ENCODE data around the gene UPB1. TPM values are rescaled to one million over a fixed set of nuclear protein-coding genes. Genes with fewer than 3 reads are reported as not detected.
A peak's percentile ranks its signal among the peaks of the same experiment; 100 is the strongest.
"Not testable (repeated sequence)": the region's sequence is repeated elsewhere in the genome, so short reads cannot be mapped to it uniquely, and the experiment has no call there.

The UPB1 gene
- total and polyA plus RNA-seq, 4 donors: 7.1 to 115 (median 58.8) TPM

DNA sequence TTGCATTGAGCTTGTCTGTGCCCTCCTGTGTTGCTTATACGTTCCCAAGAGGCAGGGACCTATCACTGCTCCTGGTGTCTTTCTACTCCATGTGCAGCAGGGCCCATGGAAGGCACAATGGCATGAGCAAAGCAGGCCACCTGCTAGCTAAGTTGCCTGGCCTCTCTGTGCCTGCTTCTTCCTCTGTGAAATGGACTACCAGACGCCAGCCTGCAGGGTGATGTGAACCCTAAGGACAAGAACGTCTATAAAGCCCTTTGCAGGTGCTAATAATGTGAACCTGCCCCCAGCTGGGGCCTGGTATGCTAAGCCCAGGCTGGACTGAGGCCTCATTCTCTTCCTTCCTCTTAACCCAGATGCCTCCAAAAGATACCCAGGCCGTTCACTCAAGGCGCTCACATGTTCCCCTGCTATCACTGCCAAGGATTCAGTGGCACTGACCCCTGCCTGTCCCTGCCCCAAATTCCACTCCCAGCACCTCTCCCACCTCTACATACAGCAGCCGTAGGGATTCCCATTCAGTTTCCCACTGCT lies 55.8 kb downstream of the UPB1 start:
- Histone ChIP-seq H3K36me3 (ENCODE audit: control insufficient read depth in 4 of 4, insufficient read depth in 3 of 4, low read depth in 1 of 4, low read length in 3 of 4) (peaks cover 7 to 23% (median 20%) of the 10 kb centered on the region in 4 donors), H3K9ac (ENCODE audit: low read depth in 1 of 2, low read length in 2 of 2) (peak overlapping the region; percentile 58 to 70), H3K4me3 (ENCODE audit: low read depth in 1 of 3, low read length in 3 of 3) (no peak overlapping the region), H3K9me3 (ENCODE audit: control insufficient read depth in 4 of 4, low read length in 3 of 4) (no peaks in the 10 kb centered on the region), H3K4me1 (ENCODE audit: control insufficient read depth in 4 of 4, insufficient read depth in 4 of 4, low read length in 3 of 4) (peaks cover 15 to 72% (median 47%) of the 10 kb centered on the region in 4 donors), H3K27ac (ENCODE audit: low read depth in 1 of 2, low read length in 2 of 2) (peak overlapping the region; percentile 97), H3K27me3 (ENCODE audit: control insufficient read depth in 4 of 4, insufficient read depth in 4 of 4, low read length in 3 of 4) (no peaks in the 10 kb centered on the region)
- 40% methylated on average over 6 of the region's 6 CpGs for WGBS
- peak; percentile 37 to 42 for TF ChIP-seq RXRA (IDR thresholded peaks at IDR 0.05)
- TF ChIP-seq JUND (IDR thresholded peaks at IDR 0.05): no peak
- no peak for TF ChIP-seq GABPA (IDR thresholded peaks at IDR 0.05 in 1 of 2, conservative IDR thresholded peaks at IDR 0.05 in 1 of 2)
- TF ChIP-seq, protein P1, sequence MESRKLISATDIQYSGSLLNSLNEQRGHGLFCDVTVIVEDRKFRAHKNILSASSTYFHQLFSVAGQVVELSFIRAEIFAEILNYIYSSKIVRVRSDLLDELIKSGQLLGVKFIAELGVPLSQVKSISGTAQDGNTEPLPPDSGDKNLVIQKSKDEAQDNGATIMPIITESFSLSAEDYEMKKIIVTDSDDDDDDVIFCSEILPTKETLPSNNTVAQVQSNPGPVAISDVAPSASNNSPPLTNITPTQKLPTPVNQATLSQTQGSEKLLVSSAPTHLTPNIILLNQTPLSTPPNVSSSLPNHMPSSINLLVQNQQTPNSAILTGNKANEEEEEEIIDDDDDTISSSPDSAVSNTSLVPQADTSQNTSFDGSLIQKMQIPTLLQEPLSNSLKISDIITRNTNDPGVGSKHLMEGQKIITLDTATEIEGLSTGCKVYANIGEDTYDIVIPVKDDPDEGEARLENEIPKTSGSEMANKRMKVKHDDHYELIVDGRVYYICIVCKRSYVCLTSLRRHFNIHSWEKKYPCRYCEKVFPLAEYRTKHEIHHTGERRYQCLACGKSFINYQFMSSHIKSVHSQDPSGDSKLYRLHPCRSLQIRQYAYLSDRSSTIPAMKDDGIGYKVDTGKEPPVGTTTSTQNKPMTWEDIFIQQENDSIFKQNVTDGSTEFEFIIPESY (IDR thresholded peaks at IDR 0.05): no peak
- no peak for TF ChIP-seq HNF4A (conservative IDR thresholded peaks at IDR 0.05)
- TF ChIP-seq, protein P2, sequence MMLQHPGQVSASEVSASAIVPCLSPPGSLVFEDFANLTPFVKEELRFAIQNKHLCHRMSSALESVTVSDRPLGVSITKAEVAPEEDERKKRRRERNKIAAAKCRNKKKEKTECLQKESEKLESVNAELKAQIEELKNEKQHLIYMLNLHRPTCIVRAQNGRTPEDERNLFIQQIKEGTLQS (IDR thresholded peaks at IDR 0.05): no peak
- DNase-seq (ENCODE audit: low spot score): no peak

DNA sequence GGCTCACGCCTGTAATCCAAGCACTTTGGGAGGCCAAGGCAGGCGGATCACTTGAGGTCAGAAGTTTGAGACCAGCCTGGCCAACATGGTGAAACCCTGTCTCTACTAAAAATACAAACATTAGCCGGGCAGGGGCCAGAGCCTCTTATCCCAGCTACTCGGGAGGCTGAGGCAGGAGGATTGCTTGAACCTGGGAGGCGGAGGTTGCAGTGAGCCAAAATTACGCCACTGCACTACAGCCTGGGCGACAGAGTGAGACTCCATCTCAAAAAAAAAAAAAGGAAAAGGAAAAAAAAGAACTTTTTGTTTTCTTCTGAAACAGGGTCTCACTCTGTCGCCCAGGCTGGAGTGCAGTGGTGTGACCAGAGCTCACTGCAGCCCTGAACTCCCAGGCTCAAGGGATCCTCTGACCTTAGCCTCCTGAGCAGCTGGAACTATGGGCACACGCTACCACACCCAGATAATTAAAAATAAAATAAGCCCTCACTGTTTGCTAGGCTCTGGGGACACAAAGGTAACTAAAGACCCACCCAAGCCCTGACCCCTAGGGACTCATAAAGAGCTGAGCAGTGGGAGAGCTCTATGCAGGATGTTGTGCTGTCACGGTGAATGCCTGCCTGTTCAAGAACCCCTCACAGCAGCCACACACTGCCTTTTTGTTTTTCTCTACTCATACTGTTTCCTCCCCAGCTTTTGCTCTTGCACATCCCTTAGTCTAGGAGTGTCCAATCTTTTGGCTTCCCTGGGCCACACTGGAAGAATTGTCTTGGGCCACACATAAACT lies 57.6 kb downstream of the UPB1 start:
- Histone ChIP-seq H3K9ac (ENCODE audit: low read depth in 1 of 2, low read length in 2 of 2) (peak overlapping the region; percentile 96 to 99), H3K36me3 (ENCODE audit: control insufficient read depth in 4 of 4, insufficient read depth in 3 of 4, low read depth in 1 of 4, low read length in 3 of 4) (peaks cover 2 to 11% (median 7%) of the 10 kb centered on the region in 4 donors), H3K4me1 (ENCODE audit: control insufficient read depth in 4 of 4, insufficient read depth in 4 of 4, low read length in 3 of 4) (peaks cover 25 to 74% (median 49%) of the 10 kb centered on the region in 4 donors), H3K4me3 (ENCODE audit: low read depth in 1 of 3, low read length in 3 of 3) (peak overlapping the region; percentile 24 to 74 (median 64)), H3K27ac (ENCODE audit: low read depth in 1 of 2, low read length in 2 of 2) (peak overlapping the region; percentile 97)
- WGBS: 60% methylated on average over 10 of the region's 10 CpGs
- not testable (repeated sequence) for H3K9me3 ChIP-seq (ENCODE audit: control insufficient read depth in 4 of 4, low read length in 3 of 4); DNase-seq (ENCODE audit: low spot score); H3K27me3 ChIP-seq (ENCODE audit: control insufficient read depth in 4 of 4, insufficient read depth in 4 of 4, low read length in 3 of 4)

DNA sequence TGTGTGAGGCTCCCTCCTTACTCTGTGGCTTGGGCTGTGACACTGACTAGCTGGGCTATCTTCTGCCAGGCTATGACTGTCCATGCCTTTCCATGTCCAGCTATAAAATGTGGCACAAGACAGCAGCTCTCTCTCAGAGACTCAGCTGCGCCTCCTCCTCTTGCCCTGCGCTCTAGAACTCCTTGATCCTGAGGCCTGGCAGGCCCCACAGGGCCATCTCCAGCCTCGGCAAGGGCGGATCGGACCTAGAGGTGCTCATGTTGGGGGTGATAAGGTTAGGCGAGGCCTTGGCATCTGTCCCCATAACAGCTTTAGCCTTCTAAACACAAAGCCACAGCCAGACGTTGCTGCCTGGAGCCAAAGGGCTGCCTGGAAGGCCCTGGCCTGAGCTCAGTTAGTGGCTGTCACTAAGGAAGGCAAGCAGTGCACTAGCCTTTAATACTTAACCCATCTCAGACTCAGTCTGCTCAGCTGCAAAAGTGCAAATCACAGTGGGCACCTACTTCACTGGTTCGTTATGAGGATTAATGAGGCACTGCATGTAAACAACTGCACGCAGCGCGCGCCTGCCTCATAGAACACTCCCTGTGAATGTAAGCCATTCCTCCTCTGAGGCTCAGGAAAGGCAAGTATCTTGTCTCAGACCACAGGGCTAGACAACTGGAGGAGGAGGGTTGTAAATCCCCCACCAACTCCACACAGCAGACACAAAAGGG lies 58.6 kb downstream of the UPB1 start:
- Histone ChIP-seq H3K9ac (ENCODE audit: low read depth in 1 of 2, low read length in 2 of 2) (peak overlapping the region; percentile 96 to 99), H3K4me1 (ENCODE audit: control insufficient read depth in 4 of 4, insufficient read depth in 4 of 4, low read length in 3 of 4) (peaks cover 21 to 69% (median 45%) of the 10 kb centered on the region in 4 donors), H3K36me3 (ENCODE audit: control insufficient read depth in 4 of 4, insufficient read depth in 3 of 4, low read depth in 1 of 4, low read length in 3 of 4) (peaks cover 5 to 15% (median 12%) of the 10 kb centered on the region in 4 donors), H3K27ac (ENCODE audit: low read depth in 1 of 2, low read length in 2 of 2) (peak overlapping the region; percentile 97), H3K9me3 (ENCODE audit: control insufficient read depth in 4 of 4, low read length in 3 of 4) (no peaks in the 10 kb centered on the region), H3K27me3 (ENCODE audit: control insufficient read depth in 4 of 4, insufficient read depth in 4 of 4, low read length in 3 of 4) (no peaks in the 10 kb centered on the region), H3K4me3 (ENCODE audit: low read depth in 1 of 3, low read length in 3 of 3) (peak overlapping the region; percentile 64 to 95 (median 74))
- no peak for TF ChIP-seq RAD21 (IDR thresholded peaks at IDR 0.05)
- TF ChIP-seq NR2F2 (IDR thresholded peaks at IDR 0.05): peak; percentile 4
- no peak for TF ChIP-seq FOXA2 (IDR thresholded peaks at IDR 0.05)
- TF ChIP-seq, protein P3, sequence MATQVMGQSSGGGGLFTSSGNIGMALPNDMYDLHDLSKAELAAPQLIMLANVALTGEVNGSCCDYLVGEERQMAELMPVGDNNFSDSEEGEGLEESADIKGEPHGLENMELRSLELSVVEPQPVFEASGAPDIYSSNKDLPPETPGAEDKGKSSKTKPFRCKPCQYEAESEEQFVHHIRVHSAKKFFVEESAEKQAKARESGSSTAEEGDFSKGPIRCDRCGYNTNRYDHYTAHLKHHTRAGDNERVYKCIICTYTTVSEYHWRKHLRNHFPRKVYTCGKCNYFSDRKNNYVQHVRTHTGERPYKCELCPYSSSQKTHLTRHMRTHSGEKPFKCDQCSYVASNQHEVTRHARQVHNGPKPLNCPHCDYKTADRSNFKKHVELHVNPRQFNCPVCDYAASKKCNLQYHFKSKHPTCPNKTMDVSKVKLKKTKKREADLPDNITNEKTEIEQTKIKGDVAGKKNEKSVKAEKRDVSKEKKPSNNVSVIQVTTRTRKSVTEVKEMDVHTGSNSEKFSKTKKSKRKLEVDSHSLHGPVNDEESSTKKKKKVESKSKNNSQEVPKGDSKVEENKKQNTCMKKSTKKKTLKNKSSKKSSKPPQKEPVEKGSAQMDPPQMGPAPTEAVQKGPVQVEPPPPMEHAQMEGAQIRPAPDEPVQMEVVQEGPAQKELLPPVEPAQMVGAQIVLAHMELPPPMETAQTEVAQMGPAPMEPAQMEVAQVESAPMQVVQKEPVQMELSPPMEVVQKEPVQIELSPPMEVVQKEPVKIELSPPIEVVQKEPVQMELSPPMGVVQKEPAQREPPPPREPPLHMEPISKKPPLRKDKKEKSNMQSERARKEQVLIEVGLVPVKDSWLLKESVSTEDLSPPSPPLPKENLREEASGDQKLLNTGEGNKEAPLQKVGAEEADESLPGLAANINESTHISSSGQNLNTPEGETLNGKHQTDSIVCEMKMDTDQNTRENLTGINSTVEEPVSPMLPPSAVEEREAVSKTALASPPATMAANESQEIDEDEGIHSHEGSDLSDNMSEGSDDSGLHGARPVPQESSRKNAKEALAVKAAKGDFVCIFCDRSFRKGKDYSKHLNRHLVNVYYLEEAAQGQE (IDR thresholded peaks at IDR 0.05): no peak
- TF ChIP-seq YY1 (IDR thresholded peaks at IDR 0.05): peak; percentile 7
- TF ChIP-seq TAF1 (conservative IDR thresholded peaks at IDR 0.05): peak; percentile 8
- TF ChIP-seq HNF4A (conservative IDR thresholded peaks at IDR 0.05): peak in 1 of 2 donors; percentile 32
- WGBS: 17% methylated on average over 12 of the region's 12 CpGs
- peak; percentile 77 for DNase-seq (ENCODE audit: low spot score)

Data from liver (tissue), 9 donors.